ENCODE data around the gene PAX5.

The PAX5 gene

GRCh38 chr9:36793277-36793676, 240.8 kb downstream of the PAX5 start:
- DNase-seq, result no peak

GRCh38 chr9:36791222-36791950, 242.7 kb downstream of the PAX5 start:
- no peak for DNase-seq

GRCh38 chr9:36789886-36790285, 244.2 kb downstream of the PAX5 start:
- DNase-seq, result no peak

DNA sequence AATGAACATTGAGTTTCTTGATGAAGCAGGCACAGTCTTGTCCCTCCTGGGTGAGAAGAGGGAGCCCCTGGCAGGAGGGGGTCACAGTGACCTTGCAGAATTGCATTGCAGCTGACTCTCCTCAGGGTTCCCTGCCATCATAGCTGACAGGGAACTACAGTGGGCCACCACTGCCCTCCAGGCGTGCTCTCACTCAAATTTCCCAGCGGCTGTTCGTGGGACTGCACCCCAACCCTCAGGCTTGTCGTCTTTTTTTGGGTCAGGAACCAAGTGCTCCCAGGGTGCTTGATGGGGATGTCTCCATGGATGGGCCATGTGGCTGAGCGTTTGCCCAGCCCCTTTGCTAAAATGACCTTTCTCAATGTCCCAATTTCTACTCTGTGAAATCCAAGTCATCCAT, 245.5 kb downstream of the PAX5 start:
- DNase-seq, result no peak

DNA sequence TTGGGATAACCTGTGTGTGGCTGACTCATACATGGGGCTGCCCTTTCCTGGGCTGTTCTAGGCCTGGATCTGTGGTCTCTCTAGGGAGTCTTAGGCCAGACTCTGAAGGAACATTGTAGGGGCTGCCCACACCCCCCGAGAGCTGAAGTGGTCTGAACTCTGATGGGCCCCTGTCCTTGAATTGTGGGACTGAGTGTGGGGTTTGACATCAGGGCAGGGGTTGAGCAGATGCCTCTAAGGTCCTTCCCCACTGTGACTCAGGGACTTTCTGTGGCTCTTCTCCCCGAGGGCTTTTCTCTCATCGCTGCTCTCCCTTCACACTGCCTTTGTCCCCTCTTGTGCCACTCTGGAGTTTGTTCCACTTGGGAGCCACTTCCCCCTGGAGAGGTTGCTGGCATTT, 246.4 kb downstream of the PAX5 start:
- DNase-seq, result no peak
